GM13976 (cell line): Measurements from ENCODE around the gene BTBD16.

Experiments
- DNase-seq: peaks from one replicate; pipeline ENCODE4 v3.0.0; 2012; ENCODE audit warnings: low spot score
- in situ Hi-C: fragments of 300-500 bp; cut with MboI; formaldehyde crosslinking; loops from one replicate; pipeline ENCODE4 v1.12.0; 2022; ENCODE audit warnings: low sequenced_read_pairs, mixed read lengths, inconsistent platforms; ENCODE audit not compliant: unreplicated experiment
- TF ChIP-seq, protein P1 (sequence below): IDR thresholded peaks from 2 replicates; pipeline ENCODE4 v1.5.1; 2012; ENCODE audit warnings: borderline replicate concordance, mild to moderate bottlenecking; ENCODE audit not compliant: insufficient read depth; ENCODE audit errors: extremely low read depth, missing control alignments, control extremely low read depth

Gene BTBD16

DNA sequence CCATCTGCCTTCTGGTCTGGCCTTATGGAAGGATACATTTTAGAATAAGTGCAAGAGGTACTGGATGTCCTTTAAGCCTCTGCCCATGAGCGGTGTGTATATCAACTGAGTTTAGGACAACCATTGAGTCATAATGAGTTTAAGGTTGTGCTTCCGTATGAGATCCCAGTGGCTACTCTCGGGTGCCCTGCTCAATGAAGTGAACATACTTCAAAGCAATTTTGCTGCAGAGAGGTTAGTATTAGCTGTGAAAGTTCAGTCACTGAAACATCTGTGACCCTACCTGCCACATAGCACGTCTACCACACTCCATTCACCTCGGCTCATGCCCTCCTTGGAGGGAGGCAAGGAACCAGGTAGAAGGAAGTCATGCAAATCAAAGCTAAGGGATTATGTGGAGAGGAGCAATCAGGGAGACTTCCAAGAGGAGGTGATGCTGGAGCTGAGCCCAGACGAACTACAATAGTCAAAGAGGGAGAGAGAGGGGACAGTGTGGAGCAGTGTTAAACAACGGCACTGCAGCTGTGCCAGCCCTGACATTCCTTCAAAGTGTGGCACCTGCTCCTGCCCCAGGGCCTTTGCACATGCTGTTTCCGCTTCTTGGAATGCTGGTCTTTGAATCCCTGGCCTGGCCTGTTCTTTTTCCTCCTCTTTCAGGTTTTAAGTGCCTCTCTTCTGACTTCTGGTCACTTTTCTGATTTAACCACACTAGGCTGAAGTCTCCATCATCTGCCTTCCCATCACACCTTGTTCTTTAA lies 25.4 kb downstream of the BTBD16 start:
- in situ Hi-C loops: loop anchor here (5.0 to 25.0 kb wide), 2 partner anchors 136 to 266 kb away; partner anchors contain the start of gene DMBT1
- TF ChIP-seq, protein P1, sequence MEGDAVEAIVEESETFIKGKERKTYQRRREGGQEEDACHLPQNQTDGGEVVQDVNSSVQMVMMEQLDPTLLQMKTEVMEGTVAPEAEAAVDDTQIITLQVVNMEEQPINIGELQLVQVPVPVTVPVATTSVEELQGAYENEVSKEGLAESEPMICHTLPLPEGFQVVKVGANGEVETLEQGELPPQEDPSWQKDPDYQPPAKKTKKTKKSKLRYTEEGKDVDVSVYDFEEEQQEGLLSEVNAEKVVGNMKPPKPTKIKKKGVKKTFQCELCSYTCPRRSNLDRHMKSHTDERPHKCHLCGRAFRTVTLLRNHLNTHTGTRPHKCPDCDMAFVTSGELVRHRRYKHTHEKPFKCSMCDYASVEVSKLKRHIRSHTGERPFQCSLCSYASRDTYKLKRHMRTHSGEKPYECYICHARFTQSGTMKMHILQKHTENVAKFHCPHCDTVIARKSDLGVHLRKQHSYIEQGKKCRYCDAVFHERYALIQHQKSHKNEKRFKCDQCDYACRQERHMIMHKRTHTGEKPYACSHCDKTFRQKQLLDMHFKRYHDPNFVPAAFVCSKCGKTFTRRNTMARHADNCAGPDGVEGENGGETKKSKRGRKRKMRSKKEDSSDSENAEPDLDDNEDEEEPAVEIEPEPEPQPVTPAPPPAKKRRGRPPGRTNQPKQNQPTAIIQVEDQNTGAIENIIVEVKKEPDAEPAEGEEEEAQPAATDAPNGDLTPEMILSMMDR: no peak
- no peak for DNase-seq

DNA sequence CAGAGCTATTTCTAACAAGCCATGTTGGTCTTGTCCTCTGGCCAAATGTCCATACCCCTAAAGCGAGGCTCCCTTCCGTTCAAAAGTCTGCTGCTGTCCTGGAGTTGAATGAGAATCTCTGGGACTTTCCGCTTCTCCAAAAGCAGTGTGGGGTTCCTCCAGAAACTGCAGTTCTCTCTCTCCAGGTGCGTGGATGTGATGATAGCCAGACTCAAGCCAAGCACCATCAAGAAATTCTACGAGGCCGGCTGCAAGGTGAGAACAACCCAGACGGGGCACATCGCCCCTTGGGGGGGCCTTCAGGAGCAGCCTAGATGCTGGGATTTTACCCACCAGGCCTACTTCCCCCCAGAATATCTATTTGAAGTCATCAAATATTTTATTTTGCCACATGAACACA lies 26.5 kb downstream of the BTBD16 start:
- in situ Hi-C loops: loop anchor here (5.0 to 25.0 kb wide), 2 partner anchors 135 to 265 kb away; partner anchors contain the start of gene DMBT1
- no peak for DNase-seq
- TF ChIP-seq, protein P1: no peak

DNA sequence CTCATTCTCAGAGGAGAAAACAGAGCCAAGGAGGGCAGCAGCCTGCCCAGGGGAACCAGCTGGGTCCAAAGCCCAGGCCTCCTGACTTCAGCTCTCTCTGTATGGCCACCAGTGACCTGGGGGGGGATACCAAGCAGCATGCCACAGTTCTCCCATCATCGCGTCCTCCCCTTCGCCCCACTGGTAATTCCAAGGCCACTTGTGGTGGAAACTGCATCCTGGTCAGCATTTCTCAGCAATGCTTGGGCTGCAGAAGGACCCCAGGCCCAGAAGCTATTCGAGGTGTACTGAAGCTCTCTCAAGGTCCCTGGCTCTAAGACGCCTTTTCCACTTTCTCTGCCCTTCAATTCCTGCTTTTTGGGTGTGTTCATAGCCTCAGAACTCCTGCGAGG lies 27.1 kb downstream of the BTBD16 start:
- in situ Hi-C loops: loop anchor here (5.0 to 25.0 kb wide), 2 partner anchors 134 to 264 kb away; partner anchors contain the start of gene DMBT1
- TF ChIP-seq, protein P1: no peak
- no peak for DNase-seq

DNA sequence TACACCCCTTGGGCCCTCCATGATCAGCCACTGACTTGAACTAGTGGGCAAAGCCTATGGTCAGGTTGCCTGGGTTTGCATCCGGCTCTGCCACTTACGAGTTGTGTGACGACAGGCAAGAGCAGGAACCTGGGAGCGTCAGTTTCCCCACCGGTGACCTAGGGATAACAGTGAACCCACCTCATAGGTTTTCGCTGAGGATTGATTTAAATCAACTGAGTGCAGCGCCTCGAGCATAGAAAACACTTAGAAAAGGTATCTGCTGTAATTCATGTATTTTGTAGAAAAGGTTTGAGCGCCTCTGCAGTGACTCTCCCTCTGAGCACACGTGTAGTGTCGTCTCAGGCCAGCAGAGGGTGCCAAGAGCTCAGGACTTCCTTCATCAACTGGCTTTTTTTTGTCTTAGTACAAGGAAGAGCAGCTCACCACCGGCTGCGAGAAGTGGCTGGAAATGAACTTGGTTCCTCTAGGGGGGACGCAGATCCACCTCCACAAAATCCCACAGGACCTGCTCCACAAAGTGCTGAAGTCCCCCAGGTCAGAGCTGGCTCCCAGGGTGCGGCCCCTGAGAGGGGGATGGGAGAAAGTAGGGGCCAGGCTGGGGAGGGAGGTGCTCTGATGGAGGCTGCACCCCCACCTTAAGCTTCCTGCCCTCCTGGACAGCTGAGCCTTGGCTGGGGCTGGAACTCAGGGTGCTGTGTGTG lies 27.7 kb downstream of the BTBD16 start:
- in situ Hi-C loops: loop anchor here (5.0 to 25.0 kb wide), 2 partner anchors 134 to 264 kb away; partner anchors contain the start of gene DMBT1
- TF ChIP-seq, protein P1: peak; percentile 78
- peak; percentile 83 for DNase-seq

DNA sequence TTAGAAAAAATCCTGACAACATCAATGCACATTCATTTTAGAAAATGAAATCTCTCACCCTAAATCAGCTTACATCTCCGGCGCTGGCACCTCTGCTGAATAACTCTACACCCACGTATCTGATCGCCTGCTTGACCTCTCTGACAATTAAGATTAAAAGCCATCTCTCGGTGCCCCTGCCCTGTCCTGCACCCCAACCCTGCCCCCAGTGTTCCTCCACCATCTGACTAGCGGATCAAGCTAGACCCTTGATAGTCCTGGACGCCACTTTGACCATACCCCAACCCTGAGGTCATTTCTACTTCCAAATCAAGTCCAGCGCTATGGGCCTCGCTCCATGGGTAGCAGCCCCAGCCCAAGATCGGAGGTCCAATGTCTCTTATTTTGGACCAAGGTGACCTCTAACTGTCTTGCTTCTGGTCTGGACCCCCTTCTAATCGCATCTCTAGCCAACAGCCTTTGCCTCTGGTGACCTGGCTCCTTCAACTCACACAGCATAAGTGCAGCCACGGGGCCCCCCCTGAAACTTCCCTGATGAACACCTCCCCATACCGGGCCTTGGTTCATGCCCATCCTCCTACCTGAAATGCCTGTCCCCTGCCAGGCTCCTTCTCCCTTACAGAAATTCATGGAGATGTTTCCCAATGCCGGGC lies 28.5 kb downstream of the BTBD16 start:
- in situ Hi-C loops: loop anchor here (5.0 to 25.0 kb wide), 2 partner anchors 133 to 263 kb away; partner anchors contain the start of gene DMBT1
- no peak for DNase-seq
- TF ChIP-seq, protein P1: no peak

DNA sequence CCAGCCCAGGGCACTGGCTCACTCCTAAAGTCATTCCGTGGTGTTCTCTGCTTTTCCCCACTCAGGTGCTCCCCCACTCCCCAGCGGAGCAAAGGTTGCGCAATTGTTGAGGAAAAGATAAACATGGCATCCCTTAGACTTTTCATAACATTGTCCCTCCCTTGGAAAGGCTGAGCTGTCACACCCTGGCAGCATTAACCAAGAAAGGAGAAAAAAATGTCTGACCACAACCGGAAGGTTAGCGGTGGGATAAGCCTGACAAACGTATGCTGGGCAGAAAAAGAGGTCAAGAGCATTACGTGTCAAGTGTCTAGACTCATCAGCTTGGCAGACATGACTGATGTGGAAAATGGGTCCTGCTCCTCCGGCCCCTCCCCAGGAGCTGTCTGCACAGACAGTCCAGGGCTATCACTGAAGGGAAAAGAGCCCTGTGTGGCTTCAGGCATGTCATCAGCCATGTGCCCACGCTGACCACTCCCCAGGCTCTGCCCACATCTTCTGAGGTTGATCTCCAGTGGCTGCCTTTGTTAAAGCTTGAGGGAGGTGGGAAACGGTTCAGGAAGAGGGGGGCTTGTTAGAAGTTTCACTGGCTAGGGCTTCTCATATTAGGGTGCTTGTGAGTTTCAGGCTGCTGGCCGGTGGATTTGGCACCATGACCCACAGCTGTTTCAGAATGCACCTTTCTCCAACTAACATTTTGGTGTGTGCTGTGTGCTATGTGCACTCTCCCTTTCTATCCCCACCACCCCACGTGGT lies 30.1 kb downstream of the BTBD16 start:
- no peak for DNase-seq
- in situ Hi-C loops: no loop called here
- TF ChIP-seq, protein P1: no peak
